HEK293 (cell line): ENCODE measurements around the gene RSPH1.

Source experiments
- EGR2 ChIP-seq: fragments of 450-650 bp; formaldehyde crosslinking; IDR thresholded peaks from 2 replicates; pipeline ENCODE4 v1.5.1; 2016; ENCODE audit warnings: low read depth, missing biosample characterization, missing genetic modification characterization
- KLF7 ChIP-seq: fragments of 450-650 bp; formaldehyde crosslinking; IDR thresholded peaks from 2 replicates; pipeline ENCODE4 v1.5.1; 2016; ENCODE audit warnings: missing biosample characterization, missing genetic modification characterization, borderline replicate concordance
- KLF8 ChIP-seq: fragments of 450-650 bp; formaldehyde crosslinking; IDR thresholded peaks from 2 replicates; pipeline ENCODE4 v1.5.1; 2016; ENCODE audit warnings: missing biosample characterization, missing genetic modification characterization
- ZNF155 ChIP-seq: fragments of 450-650 bp; formaldehyde crosslinking; IDR thresholded peaks from 2 replicates; pipeline ENCODE4 v1.5.1; 2016; ENCODE audit warnings: missing biosample characterization, missing genetic modification characterization
- ZNF18 ChIP-seq: fragments of 450-650 bp; formaldehyde crosslinking; IDR thresholded peaks from 2 replicates; pipeline ENCODE4 v1.5.1; 2016; ENCODE audit warnings: missing biosample characterization, missing genetic modification characterization
- ZNF239 ChIP-seq: fragments of 450-650 bp; formaldehyde crosslinking; IDR thresholded peaks from 2 replicates; pipeline ENCODE4 v1.5.1; 2016; ENCODE audit warnings: missing biosample characterization, missing genetic modification characterization
- ZNF266 ChIP-seq: fragments of 450-650 bp; formaldehyde crosslinking; IDR thresholded peaks from 2 replicates; pipeline ENCODE4 v1.5.1; 2016; ENCODE audit warnings: missing biosample characterization, missing genetic modification characterization, low read depth
- ZNF416 ChIP-seq: fragments of 450-650 bp; formaldehyde crosslinking; IDR thresholded peaks from 2 replicates; pipeline ENCODE4 v1.5.1; 2016; ENCODE audit warnings: missing biosample characterization, missing genetic modification characterization
- ZNF521 ChIP-seq: fragments of 450-650 bp; formaldehyde crosslinking; IDR thresholded peaks from 2 replicates; pipeline ENCODE4 v1.5.1; 2017; ENCODE audit warnings: missing biosample characterization, mild to moderate bottlenecking, missing genetic modification characterization
- ZNF621 ChIP-seq: fragments of 450-650 bp; formaldehyde crosslinking; IDR thresholded peaks from 2 replicates; pipeline ENCODE4 v1.5.1; 2017; ENCODE audit warnings: missing biosample characterization, missing genetic modification characterization
- ZNF670 ChIP-seq: fragments of 450-650 bp; formaldehyde crosslinking; IDR thresholded peaks from 2 replicates; pipeline ENCODE4 v1.5.1; 2016; ENCODE audit warnings: missing biosample characterization, missing genetic modification characterization, low read depth
- ZNF707 ChIP-seq: fragments of 450-650 bp; formaldehyde crosslinking; IDR thresholded peaks from 2 replicates; pipeline ENCODE4 v1.5.1; 2016; ENCODE audit warnings: missing biosample characterization, missing genetic modification characterization
- ZNF776 ChIP-seq: fragments of 450-650 bp; formaldehyde crosslinking; IDR thresholded peaks from 2 replicates; pipeline ENCODE4 v1.5.0; 2017; ENCODE audit warnings: missing biosample characterization, missing genetic modification characterization, borderline replicate concordance
- ZNF791 ChIP-seq: fragments of 450-650 bp; formaldehyde crosslinking; IDR thresholded peaks from 2 replicates; pipeline ENCODE4 v1.5.1; 2016; ENCODE audit warnings: missing biosample characterization, missing genetic modification characterization
- TF ChIP-seq, protein P1 (sequence below): fragments of 450-650 bp; formaldehyde crosslinking; IDR thresholded peaks from 2 replicates; pipeline ENCODE4 v1.5.1; 2016; ENCODE audit warnings: missing biosample characterization, missing genetic modification characterization
- TF ChIP-seq, protein P2 (sequence below): fragments of 450-650 bp; formaldehyde crosslinking; IDR thresholded peaks from 2 replicates; pipeline ENCODE4 v1.5.0; 2017; ENCODE audit warnings: missing biosample characterization, missing genetic modification characterization, borderline replicate concordance
- TF ChIP-seq, protein P3 (sequence below): IDR thresholded peaks from 2 replicates; pipeline ENCODE4 v1.6.1; 2011; ENCODE audit warnings: mild to moderate bottlenecking, low read depth, low read length, borderline replicate concordance

Gene RSPH1

GRCh38 chr21:42439284-42440186 is 56.5 kb downstream of the RSPH1 start (continued):
- peak; percentile 68 for TF ChIP-seq ZNF266 (tag by site-specific recombination)
- TF ChIP-seq ZNF670 (tag by site-specific recombination) = peak; percentile 90; the same call in 1 of the 2 replicates
- no peak for TF ChIP-seq ZNF416 (tag by site-specific recombination)
- no peak for TF ChIP-seq KLF8
- TF ChIP-seq ZNF239 (tag by site-specific recombination) = peak; percentile 75; the same call in 1 of the 2 replicates
- TF ChIP-seq KLF7 (tag by site-specific recombination) = no peak; the same call in 1 of the 2 replicates
- peak; percentile 60; the same call in 1 of the 2 replicates for TF ChIP-seq ZNF776 (tag by site-specific recombination)
- 0 out of 2 replicates have a peak, but pooled peaks have one; percentile 49 for TF ChIP-seq ZNF521 (tag by site-specific recombination)
- TF ChIP-seq, protein P1, sequence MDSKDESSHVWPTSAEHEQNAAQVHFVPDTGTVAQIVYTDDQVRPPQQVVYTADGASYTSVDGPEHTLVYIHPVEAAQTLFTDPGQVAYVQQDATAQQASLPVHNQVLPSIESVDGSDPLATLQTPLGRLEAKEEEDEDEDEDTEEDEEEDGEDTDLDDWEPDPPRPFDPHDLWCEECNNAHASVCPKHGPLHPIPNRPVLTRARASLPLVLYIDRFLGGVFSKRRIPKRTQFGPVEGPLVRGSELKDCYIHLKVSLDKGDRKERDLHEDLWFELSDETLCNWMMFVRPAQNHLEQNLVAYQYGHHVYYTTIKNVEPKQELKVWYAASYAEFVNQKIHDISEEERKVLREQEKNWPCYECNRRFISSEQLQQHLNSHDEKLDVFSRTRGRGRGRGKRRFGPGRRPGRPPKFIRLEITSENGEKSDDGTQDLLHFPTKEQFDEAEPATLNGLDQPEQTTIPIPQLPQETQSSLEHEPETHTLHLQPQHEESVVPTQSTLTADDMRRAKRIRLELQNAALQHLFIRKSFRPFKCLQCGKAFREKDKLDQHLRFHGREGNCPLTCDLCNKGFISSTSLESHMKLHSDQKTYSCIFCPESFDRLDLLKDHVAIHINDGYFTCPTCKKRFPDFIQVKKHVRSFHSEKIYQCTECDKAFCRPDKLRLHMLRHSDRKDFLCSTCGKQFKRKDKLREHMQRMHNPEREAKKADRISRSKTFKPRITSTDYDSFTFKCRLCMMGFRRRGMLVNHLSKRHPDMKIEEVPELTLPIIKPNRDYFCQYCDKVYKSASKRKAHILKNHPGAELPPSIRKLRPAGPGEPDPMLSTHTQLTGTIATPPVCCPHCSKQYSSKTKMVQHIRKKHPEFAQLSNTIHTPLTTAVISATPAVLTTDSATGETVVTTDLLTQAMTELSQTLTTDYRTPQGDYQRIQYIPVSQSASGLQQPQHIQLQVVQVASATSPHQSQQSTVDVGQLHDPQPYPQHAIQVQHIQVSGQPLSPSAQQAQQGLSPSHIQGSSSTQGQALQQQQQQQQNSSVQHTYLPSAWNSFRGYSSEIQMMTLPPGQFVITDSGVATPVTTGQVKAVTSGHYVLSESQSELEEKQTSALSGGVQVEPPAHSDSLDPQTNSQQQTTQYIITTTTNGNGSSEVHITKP = no peak
- 0 out of 2 replicates have a peak, but pooled peaks have one; percentile 56 for TF ChIP-seq ZNF155
- 0 out of 2 replicates have a peak, but pooled peaks have one; percentile 48 for TF ChIP-seq ZNF18 (tag by site-specific recombination)
- TF ChIP-seq ZNF621 (tag by site-specific recombination) = peak; percentile 48; the same call in 1 of the 2 replicates
- TF ChIP-seq, protein P2, sequence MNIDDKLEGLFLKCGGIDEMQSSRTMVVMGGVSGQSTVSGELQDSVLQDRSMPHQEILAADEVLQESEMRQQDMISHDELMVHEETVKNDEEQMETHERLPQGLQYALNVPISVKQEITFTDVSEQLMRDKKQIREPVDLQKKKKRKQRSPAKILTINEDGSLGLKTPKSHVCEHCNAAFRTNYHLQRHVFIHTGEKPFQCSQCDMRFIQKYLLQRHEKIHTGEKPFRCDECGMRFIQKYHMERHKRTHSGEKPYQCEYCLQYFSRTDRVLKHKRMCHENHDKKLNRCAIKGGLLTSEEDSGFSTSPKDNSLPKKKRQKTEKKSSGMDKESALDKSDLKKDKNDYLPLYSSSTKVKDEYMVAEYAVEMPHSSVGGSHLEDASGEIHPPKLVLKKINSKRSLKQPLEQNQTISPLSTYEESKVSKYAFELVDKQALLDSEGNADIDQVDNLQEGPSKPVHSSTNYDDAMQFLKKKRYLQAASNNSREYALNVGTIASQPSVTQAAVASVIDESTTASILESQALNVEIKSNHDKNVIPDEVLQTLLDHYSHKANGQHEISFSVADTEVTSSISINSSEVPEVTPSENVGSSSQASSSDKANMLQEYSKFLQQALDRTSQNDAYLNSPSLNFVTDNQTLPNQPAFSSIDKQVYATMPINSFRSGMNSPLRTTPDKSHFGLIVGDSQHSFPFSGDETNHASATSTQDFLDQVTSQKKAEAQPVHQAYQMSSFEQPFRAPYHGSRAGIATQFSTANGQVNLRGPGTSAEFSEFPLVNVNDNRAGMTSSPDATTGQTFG (tag by site-specific recombination) = 0 out of 2 replicates have a peak, but pooled peaks have one; percentile 71
- peak; percentile 43; the same call in 1 of the 2 replicates for TF ChIP-seq ZNF791 (tag by site-specific recombination)
- peak; percentile 50; the same call in 1 of the 2 replicates for TF ChIP-seq ZNF707
- TF ChIP-seq, protein P3, sequence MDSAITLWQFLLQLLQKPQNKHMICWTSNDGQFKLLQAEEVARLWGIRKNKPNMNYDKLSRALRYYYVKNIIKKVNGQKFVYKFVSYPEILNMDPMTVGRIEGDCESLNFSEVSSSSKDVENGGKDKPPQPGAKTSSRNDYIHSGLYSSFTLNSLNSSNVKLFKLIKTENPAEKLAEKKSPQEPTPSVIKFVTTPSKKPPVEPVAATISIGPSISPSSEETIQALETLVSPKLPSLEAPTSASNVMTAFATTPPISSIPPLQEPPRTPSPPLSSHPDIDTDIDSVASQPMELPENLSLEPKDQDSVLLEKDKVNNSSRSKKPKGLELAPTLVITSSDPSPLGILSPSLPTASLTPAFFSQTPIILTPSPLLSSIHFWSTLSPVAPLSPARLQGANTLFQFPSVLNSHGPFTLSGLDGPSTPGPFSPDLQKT = no peak
- TF ChIP-seq EGR2 = peak; percentile 100
